ENCODE results near the gene KRT4. TPM values are rescaled to one million over a fixed set of nuclear protein-coding genes. Genes with fewer than 3 reads are reported as not detected.

The KRT4 gene
- total RNA-seq = not detected in 2 replicates

DNA sequence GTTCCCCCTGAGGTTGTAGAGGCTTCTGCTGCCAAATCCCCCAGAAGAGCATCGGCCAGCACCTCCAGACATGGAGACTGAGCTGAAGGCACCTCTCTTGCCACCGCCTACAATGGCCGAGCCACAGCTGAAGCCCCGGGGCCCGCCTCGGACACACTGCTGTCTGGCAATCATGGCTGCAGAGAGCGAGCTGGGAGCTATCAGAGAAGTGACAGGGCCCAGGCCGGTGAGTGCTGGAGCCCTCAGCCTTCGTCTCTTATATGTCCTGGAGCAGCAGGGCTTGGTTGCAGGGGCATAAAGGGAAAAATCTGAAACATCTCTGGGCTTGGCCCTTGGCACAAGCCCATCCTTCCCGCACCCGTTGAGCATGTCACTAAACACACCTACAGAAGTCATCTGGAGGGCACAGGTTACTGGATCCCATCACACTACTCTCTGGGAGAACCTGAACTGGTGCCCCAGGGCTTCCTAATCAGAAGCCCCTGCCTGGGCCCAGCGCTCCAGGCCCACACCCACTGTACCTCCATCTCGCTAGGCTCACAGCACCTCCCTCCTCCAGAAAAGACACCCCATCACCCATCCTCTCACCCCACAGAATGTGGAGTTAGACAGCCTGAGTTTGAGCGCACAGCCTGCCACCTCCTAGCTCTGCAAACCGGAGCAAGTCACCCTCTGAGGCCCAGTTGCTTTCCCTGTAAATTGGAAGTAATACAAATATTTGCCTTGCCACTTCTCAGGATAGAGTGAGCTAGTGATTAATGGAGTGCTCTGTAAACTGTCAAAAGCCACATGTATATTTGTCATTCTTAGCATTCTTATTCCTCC lies at the start of gene KRT4:
TSS of gene KRT4 (minus strand) at position 232 of the 825 bp plus-strand sequence. CDS start at position 174, 58 bp downstream.

DNA sequence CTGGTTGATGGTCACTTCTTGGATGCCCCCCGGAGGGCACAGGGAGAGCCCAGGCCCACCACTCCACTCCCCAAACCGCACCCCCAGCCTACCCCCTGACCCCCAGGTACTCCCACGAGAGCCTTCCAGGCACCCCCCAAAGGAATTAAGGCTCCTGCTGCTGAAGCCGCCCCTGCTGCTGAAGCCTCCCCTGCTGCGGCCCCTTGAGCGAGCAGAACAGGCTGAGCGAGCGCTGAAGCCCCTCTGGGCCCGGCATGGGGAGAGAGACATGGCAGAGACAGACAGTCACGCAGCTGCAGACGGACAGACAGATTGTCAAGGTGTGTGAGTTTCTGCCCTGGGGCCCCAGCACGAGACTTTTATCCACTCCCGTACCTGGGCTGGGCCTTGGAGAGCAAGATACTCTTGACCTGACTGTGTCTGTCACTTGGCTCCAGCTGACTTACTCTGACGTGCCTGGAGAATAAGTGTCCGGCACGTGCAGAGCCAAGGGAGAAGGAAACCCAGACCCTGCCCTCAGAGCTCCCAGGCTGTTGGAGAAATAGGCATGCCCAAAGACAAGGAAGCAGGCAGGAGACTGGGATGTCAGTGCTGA lies 34.8 kb upstream of the KRT4 start, which contains the start of gene KRT78:
TSS of gene KRT78 (minus strand) at position 334 of the 595 bp plus-strand sequence. CDS start at position 270, 64 bp downstream.

GRCh38 chr12:52833922-52834726 lies 20.2 kb upstream of the KRT4 start, which contains the start of gene KRT79:
Gene KRT79 (minus strand): TSS chr12:52834311. CDS start chr12:52834260, 51 bp downstream.

GRCh38 chr12:52795694-52796428 lies 18.1 kb downstream of the KRT4 start, which contains the start of gene KRT3:
Gene KRT3 (minus strand): TSS chr12:52796117. CDS start chr12:52796042, 75 bp downstream.

DNA sequence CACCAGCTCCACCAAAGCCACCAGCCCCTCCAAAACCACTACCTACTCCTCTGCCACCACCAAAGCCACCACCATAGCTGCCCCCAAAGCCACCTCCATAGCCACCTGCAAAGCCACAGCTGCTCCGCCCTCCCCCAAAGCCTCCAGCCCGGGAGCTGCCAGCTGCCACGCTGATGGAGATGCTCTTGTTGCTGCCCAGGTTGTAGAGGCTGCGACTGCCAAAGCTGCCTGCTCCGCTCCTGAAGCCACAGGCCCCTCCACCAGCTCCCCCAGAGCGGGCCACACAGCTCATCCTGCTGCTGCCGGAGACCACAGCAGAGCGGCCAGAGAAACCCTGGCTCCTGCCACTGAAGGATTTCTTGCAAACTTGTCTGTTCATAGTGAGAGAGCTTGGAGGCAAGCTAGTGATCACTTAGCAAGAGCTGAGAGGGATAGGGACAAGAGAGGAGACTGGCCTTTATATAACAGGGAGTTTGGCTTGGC lies 37.0 kb downstream of the KRT4 start, which contains the start of gene KRT76:
TSS of gene KRT76 (minus strand) at position 433 of the 483 bp plus-strand sequence. CDS start at position 379, 54 bp downstream.

Other genes with a start within 250 kb of the KRT4 start
- not detected in 2 replicates for gene KRT74, start 240.3 kb downstream of the KRT4 start, total RNA-seq
- not detected in 2 replicates for gene KRT72, start 212.7 kb downstream of the KRT4 start, total RNA-seq
- gene KRT73, start 195.6 kb downstream of the KRT4 start, total RNA-seq = not detected in 2 replicates
- gene KRT2, start 161.9 kb downstream of the KRT4 start, total RNA-seq = not detected in 2 replicates
- gene KRT1, start 133.7 kb downstream of the KRT4 start, total RNA-seq = not detected in 2 replicates
- not detected in 2 replicates for gene KRT77, start 110.6 kb downstream of the KRT4 start, total RNA-seq
- gene KRT76, start 36.8 kb downstream of the KRT4 start, total RNA-seq = not detected in 2 replicates
- gene KRT3, start 18.0 kb downstream of the KRT4 start, total RNA-seq = not detected in 2 replicates
- gene KRT79, start 20.2 kb upstream of the KRT4 start, total RNA-seq = not detected in 2 replicates
- gene KRT78, start 34.9 kb upstream of the KRT4 start, total RNA-seq = not detected in 2 replicates
- gene KRT8, start 91.0 kb upstream of the KRT4 start, total RNA-seq = 27.1 TPM in 2 replicates
- 135 and 154 TPM in 2 replicates for gene KRT18, start 135.0 kb upstream of the KRT4 start, total RNA-seq
- 380 and 439 TPM in 2 replicates for gene EIF4B, start 192.3 kb upstream of the KRT4 start, total RNA-seq
- gene TNS2, start 235.9 kb upstream of the KRT4 start, total RNA-seq = 68.3 and 74.5 TPM in 2 replicates

Measured in bronchus fibroblast of lung (primary cell).